NCI-H524 treated with DMSO at 0.1 percent for 48 hours (cell line): ENCODE measurements around the gene KCNJ3.
"Not testable (repeated sequence)": the region's sequence is repeated elsewhere in the genome, so short reads cannot be mapped to it uniquely, and the experiment has no call there.

Experiments
- DNase-seq: peaks from one replicate; lab custom pipeline; 2025; lab: John Stamatoyannopoulos, UW

The KCNJ3 gene

DNA sequence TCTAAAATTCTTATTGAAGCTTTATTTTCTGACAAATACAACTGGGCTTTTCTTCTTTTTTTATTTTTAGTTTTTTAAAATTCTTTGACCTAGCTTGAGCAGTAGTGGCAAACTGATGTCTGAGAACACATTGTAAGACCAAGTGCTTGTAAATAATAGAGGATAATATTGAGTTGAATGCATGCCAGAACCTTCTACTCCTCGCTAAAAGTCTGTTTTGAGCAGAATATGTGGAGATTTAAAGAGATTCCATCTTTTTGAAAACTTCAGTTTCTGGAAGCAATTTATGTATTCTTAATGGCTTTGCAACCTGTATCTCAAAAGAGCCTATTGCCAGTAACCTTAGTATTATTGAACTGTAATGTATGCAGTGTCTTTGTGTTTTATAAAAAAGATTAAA lies 148.3 kb downstream of the KCNJ3 start:
- DNase-seq = no peak

DNA sequence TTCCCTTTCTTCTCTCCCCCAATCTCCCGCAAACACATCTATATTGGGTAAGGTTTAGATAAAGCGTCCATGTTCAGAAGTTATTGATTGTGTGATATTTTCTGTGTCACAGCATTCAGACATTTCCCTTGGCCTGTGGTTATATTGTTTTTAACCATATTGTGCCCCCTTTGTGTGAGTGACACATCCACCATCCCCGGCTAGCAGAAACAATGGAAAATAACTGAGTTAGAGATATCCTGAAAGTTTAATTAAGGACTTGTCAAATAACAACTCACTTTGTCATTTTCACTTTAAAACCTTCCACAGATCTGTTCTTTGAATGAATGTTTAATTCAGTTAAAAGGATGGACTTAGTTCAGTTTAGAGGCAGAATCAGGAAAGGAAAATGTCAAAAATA lies 151.0 kb downstream of the KCNJ3 start:
- no peak for DNase-seq

DNA sequence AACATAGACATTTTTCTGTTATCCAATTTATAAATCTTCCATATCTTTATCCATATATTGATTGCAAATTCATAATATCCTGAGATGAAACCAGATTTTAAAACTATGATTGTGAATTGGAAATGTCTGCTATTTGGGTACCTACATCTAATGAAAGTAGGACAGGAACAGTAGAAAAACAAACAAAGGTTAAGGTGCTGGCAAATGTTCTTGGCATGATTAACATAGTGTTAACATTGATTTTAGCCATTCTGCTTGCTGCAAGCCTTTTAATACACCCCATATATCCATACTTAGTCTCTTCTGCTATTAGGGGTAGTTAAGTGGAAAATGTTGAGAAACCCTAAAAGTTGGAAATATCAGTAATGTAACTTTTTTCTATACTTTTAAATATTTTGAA lies 152.0 kb downstream of the KCNJ3 start:
- no peak for DNase-seq

DNA sequence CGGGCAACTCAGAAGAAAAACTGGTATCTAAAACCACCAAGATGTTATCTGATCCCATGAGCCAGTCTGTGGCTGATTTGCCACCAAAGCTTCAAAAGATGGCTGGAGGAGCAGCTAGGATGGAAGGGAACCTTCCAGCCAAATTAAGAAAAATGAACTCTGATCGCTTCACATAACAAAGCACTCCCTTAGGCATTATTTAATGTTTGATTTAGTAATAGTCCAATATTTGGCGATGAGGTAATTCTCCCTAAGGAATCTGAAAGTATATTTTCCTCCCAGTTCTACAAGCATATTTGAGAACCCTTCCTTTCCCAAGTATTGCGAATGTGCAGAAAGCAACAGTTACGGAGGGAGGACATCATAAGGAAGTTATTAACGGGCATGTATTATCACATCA lies 156.6 kb downstream of the KCNJ3 start:
- DNase-seq = no peak

DNA sequence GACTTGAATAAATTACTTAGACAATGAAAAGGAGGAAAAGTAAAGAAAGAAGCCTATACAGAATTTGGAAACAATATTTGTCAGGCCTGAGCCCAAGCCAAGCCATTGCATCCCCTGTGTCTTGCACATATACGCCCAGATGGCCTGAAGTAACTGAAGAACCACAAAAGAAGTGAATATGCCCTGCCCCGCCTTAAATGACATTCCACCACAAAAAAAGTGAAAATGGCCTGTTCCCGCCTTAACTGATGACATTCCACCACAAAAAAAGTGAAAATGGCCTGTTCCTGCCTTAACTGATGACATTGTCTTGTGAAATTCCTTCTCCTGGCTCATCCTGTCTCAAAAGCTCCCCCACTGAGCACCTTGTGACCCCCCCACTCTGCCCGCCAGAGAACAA lies 168.7 kb downstream of the KCNJ3 start:
- DNase-seq = not testable (repeated sequence)

DNA sequence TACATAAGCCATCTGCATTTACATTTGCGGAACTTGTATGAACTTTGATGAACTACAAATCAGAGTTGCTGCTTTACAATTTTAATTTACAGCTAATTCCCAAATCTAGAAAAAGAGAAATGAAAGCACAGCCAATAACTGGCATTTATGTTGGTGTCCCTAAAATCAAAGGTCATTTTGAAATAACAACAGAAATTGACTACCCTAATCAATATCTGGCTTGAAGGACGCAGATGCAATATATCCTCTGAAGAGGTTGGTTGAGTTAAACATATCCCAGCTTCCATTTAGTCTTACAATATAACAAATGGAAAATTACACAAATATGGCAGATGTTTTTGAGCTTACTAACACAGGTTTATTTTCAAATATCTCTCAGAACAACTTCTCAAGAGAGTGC lies 177.5 kb downstream of the KCNJ3 start:
- DNase-seq = no peak

DNA sequence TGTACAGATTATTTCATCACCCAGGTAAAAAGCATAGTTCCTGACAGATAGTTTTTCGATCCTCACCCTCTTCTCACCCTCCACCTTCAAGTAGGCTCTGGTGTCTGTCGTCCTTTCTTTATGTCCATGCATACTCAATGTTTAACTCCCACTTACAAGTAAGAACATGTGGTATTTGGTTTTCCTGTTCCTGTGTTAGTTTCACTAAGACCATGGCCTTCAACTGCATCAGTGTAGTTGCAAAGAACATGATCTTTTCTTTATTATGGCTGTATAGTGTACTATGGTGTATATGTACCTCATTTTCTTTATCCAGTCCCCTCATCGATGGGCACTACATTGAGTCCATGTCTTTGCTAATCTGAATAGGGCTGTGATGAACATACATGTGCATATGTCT lies 184.2 kb downstream of the KCNJ3 start:
- no peak for DNase-seq

DNA sequence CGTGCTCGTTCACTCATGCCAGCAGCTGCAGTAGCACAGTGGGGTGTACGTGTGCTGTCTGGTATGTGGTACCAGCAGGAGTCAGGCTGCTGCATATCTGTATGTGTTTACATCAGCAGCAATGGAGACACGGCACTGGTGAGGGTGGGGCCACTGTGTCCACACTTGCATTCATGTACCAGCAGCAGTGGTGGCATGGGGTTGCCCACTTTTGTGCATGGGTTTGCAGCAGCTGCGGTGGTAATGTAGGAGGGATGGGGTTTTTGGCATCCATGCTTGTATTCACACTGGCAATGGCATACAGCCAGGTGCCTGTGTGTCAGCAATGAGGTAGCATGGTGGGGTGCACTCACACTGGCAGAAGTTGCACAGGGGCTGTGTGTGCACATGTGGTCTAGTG lies 187.8 kb downstream of the KCNJ3 start:
- DNase-seq = no peak

DNA sequence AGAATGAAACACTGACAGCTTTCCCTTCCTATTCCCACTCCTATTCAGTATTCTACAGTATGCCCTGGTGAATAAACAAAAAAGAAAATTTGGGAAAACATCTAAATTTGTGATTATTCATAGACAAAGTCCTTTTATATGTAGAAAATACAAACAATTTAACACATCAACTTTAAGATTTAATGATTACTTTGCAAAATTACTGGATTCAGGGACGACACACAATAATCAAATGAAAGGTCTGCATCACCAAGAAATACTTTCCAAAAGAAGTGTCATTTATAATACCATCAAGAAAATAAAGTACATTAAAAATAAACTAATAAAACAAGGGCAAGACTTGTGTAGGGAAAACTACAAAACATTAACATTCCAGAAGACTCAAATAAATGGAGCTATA lies 199.8 kb downstream of the KCNJ3 start:
- no peak for DNase-seq

DNA sequence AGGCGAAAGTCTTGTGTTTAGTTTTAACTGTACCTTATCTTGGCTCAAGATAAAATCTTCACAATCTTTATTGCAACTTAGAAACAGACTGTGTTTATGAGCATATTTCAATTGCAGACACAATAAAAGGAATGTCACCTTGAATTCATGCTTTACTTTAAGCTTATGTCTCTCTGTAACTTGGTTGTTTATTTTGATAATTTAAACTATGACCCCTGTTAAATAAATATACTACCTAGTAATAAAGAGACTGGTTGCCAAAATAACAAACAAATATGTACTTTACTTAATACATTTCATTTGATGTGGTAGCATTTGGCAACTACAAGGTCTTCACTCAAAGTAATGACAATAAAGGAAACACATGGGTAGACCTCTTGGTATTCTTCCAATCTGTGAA lies 202.6 kb downstream of the KCNJ3 start:
- DNase-seq = no peak
